ENCODE results near the gene FTSJ3.
"Not testable (repeated sequence)": the region's sequence is repeated elsewhere in the genome, so short reads cannot be mapped to it uniquely, and the experiment has no call there.

Gene FTSJ3

DNA sequence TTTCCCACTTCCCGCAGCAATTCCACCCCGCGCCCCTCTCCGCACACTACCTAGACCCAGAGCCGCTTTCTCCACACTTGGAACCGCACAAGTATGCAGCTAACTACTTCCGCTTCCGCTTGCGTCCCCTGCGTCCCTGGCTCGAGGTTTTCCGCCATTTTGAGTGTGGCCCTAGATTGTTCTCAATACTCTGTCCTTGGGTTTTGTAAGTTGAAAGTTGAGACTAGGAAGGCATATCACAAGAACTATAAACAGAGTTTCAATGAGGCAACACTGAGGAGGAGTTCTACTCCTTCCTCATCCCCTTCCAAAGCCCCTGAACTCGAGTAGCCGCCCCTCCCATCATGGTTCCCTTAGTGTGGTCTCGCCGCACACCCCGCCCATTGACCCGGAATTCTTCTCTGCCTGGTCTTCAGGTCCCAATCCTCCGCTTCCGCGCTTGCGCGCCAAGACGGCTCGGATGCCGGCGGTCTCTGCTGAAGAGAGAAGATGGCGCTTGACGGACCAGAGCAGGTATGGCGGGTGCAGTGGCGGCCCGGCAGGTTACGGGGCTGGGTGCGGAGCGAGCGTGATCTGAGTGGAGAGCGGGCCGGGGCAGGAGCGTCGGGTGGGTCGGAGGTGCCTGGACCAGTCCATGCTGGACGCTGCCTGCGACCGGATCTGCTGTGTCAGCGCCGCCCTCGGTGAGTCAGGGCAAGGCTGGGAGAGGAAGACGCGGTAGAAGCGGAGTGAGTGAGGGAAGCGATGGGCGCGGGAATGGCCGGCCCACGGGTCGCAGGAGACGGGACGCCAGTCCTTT lies at the start of gene FTSJ3, which contains the start of gene PSMC5:
Gene FTSJ3 (minus strand): TSS at position 662 of the 799 bp plus-strand sequence. CDS start 761 bp downstream, outside the sequence.
Gene PSMC5 (plus strand): TSS at position 430 of the 799 bp plus-strand sequence. CDS start 60 bp downstream, at position 490.
- DNase-seq (ENCODE audit: low read depth), result peak; percentile 92

DNA sequence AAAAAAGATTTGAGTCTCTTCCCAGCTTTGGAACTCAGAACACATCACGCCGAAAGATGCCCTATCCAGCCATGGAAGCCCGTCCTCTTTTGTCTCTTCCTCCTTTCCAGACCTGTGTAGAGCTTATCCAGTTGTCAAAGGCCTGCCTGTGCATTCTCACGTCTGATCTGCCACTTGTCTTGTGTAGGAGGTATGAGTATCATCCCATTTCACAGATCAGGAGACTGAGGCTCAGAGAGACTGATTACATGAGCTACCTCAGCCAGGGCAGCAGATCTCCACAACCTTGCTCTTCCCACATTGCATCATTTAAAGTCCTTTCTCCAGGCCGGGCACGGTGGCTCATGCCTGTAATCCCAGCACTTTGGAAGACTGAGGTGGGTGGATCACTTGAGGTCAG lies 47.2 kb upstream of the FTSJ3 start:
- DNase-seq (ENCODE audit: low read depth), result not testable (repeated sequence)

DNA sequence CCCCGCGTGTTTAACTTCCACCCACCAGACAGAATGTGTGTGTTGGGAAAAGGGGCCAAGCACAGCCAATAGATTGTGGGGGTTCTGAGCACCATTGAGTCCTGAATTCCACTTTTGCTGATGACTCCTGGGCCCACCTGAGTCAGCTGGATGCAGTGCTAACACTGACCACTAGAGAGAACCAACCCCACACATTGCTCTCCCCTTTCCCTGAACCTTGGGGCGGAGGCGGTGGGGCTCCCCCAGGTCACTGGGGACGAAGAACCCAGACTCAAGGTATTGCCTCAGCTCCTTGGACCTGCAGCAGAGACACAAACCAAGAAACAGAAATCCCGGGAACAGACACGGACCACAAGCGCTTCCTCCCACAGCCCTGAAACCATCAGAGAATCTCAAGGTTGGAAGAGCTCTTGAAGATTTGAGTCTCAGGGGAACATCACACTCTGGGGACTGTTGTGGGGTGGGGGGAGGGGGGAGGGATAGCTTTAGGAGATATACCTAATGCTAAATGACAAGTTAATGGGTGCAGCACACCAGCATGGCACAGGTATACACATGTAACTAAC lies 46.7 kb upstream of the FTSJ3 start:
- not testable (repeated sequence) for DNase-seq (ENCODE audit: low read depth)

GRCh38 chr17:63873577-63873976 lies 46.1 kb upstream of the FTSJ3 start, which contains the start of gene CSH2:
TSS of gene CSH2 (minus strand) at chr17:63873677. CDS start at chr17:63873614, 63 bp downstream.
- not testable (repeated sequence) for DNase-seq (ENCODE audit: low read depth)

- not testable (repeated sequence) for DNase-seq (ENCODE audit: low read depth)
These were observed 44.3 kb upstream of the FTSJ3 start for GRCh38 chr17:63871646-63872365.

DNA sequence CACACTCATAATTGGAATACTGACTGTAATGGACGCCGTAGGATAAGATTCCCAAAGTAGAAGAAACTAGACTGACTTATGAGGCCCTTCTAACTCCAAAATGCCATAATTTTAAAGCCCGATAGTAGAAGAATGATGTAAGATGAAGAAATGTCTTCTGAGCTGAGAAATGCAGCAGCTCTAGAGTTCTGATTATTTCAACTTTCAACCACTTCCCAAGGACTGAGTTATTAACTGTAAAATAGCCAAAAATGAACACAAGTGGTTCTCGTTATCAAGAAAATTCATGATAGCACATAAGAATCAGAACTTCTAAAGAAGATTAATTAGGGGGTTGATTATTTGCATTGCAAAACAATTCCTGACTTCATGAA lies 42.8 kb upstream of the FTSJ3 start:
- DNase-seq (ENCODE audit: low read depth), result not testable (repeated sequence)

DNA sequence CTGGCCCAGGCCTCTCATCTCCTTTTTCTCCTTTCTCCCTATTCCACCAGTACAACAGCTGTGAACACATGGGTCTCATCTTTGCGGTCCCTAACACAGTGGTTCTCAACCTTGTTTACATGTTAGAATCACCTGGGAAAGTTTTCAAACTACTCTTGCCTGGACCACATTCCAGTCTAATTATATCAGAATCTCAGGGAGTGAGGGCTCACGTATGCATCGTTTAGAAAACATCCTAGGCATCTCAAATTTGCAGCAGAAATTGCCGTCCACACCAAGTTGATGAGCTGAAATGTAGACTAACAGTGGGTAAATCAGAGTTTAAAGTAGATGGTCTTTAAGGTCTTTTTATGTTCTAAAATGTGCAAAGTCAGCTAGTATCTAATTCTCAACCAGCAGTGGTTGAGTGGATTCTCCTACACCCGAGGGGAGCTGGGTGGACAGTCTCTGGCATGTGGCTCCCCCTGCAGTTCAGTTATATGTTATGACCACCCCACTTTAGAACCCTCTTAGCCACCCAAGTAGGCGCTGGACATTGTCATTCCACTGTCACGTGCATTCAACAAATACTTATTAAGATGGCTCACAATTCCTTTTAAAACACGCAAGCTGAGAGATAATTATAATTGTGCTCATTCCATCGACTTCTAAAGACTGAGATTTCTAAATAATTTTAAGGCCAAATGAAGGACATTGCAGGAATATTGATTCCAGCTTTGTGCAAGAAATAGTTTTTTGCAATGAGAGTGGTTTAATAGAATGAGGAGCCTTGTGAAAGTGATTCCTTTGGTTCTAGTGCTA lies 42.2 kb upstream of the FTSJ3 start:
- not testable (repeated sequence) for DNase-seq (ENCODE audit: low read depth)

DNA sequence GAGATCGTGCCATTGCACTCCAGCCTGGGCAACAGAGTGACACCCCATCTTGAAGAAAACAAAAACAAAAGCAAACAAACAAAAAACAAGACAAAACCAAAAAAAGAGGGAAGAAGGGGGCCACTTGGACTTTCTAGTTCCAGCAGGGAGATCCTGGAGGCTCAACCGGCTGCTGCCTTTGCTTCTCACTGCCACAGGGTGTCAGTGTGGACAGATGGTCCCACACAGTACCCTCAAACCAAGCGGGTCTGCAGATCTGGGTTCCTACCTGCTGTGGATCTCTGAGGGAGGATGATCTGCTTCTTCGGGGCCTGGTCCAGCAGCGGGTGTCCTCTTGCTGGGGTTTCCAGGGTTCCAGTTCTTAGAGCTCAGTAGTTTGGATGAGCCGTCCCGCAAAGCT lies 39.2 kb upstream of the FTSJ3 start:
- not testable (repeated sequence) for DNase-seq (ENCODE audit: low read depth)

GRCh38 chr17:63859257-63859656 lies 31.8 kb upstream of the FTSJ3 start:
- DNase-seq (ENCODE audit: low read depth), result no peak

DNA sequence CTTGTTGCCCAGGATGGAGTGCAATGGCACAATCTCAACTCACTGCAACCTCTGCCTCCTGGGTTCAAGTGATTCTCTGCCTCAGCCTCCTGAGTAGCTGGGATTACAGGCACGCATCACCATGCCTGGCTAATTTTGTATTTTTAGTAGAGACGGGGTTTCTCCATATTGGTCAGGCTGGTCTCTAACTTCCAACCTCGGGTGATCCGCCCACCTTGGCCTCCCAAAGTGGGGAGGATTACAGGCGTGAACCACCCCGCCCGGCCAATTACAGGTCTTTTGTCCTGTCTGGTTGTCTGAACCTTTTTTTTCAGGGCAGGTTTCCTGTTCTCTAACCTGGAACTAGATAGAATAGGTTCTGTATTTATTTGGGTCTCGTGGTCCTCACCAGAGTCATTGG lies 29.0 kb upstream of the FTSJ3 start:
- DNase-seq (ENCODE audit: low read depth), result not testable (repeated sequence)

DNA sequence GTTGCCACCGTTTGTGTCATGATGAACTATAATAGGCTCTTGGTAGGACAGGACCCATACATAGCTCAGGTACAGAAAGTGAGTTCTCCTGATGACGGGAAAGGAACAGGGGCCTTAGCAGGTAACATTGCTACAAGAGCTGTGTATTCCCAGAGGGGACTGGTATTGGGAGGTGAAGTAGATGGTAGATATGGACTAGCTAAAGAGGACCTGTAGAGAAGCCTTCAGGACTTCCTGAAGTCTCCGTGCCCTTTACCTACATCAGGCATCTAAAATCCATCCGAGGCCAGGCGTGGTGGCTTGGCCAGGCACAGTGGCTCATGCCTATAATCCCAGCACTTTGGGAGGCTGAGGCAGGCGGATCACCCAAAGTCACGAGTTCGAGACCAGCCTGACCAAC lies 27.7 kb upstream of the FTSJ3 start:
- no peak for DNase-seq (ENCODE audit: low read depth)

- DNase-seq (ENCODE audit: low read depth), result no peak
These were observed 27.2 kb upstream of the FTSJ3 start for GRCh38 chr17:63854709-63855108.

GRCh38 chr17:63853260-63853659 lies 25.8 kb upstream of the FTSJ3 start:
- DNase-seq (ENCODE audit: low read depth), result no peak

- DNase-seq (ENCODE audit: low read depth), result no peak
These were observed 22.9 kb upstream of the FTSJ3 start for GRCh38 chr17:63850401-63850800.

DNA sequence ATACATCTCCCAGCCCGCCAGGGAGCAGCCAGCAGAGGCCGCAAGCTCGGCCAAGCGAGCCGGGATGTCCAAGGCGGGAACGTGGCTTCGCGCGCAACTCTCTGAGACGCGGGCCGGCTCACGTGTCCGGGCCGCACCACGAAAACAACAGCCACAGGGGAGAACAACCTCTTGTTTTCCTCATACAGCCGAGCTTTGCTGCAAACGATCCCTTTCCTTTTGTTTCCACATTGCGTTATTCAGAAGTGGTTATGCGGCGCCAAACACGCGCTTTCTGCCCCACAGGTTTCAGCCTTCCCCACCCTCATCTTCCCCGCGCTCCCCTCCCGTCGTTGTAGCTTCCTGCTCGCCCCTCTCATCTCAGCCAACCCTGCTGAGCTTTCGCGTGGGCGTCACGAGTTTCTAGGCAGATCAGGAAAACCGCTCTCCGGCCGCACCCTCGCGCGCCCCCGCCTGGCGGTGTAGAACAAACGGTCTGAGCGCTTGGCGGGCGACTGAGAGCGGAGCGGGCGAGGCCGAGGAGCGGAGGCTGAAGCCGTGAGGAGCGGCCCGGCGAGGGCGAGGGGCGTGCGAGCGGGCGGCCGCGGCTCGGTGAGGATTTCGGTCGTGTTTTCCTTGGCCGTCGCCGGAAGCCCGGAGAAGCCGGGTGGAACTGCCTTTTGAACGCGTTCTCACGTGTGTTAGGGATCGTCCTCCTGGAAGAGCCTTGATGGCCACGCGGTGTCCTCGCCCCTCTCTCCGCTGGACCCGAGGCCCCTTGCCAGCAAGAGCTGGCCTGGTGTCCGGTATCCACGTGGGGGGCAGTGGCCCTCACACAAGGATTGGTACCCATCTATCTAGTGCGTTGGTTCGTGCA lies 21.6 kb upstream of the FTSJ3 start:
- DNase-seq (ENCODE audit: low read depth), result peak; percentile 77

DNA sequence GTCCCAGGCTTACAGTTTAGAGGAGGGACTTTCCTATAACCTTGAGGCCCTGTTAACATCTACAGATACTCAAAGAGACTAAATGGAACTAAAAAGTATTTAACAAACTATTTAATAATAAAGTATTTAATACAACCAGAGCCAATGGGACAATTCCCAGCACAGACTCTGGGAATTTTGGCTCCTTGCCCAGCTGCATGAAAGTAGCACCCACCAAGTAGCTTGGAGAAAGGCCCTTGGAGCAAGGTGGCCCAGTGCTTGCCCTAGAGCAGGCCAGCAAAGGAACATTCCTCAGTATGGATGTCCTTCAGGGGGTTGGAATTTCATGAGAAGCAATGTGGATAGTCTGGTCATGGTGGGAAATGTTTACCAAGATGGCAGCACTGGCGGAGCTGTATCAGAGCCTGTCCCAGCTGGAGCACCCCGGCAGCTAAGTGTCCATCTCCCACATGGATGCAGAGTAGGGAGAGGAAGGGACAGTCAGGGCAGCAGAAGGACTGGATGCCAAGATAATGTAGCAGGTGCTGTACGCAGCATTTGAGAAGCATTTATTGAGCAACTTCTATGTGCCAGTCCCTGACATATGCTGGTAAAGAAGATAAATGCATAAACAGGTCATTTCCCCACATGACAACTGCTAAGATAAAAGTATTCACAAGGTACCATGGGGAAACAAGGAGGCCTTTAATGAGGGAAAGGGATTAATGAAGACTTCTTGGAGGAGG lies 20.2 kb upstream of the FTSJ3 start:
- DNase-seq (ENCODE audit: low read depth), result no peak

GRCh38 chr17:63845509-63845908 lies 18.0 kb upstream of the FTSJ3 start:
- DNase-seq (ENCODE audit: low read depth), result no peak

- no peak for DNase-seq (ENCODE audit: low read depth)
These were observed 16.6 kb upstream of the FTSJ3 start for GRCh38 chr17:63843910-63844677.

- DNase-seq (ENCODE audit: low read depth), result peak; percentile 77
These were observed 16.0 kb upstream of the FTSJ3 start for GRCh38 chr17:63843387-63843888.

All from stromal cell of bone marrow (primary cell).